Heart left ventricle (tissue), 16 donors: Measurements from ENCODE around the gene FAM3B. TPM values are rescaled to one million over a fixed set of nuclear protein-coding genes. Genes with fewer than 3 reads are reported as not detected.

Experiments
- ATAC-seq, 4 donors: fragments of 200-7000 bp; cut with Tn5 transposase; one replicate each; pipeline ENCODE4 v1.9.1; 2020 to 2022; ENCODE audit warnings: moderate library complexity in 4 of 4, mild to moderate bottlenecking in 3 of 4, moderate number of reproducible peaks in 1 of 4
- DNase-seq, 5 donors: peaks; one replicate each; pipeline ENCODE4 v3.0.0-alpha.2; 2020
- H3K27ac ChIP-seq, 12 donors: fragments of 200-600 bp; sonication (generic) in 4 of 12; one replicate each; pipeline versions ENCODE4 v1.5.0 to v1.8.0; 2016 to 2022; ENCODE audit warnings: mild to moderate bottlenecking in 2 of 12
- H3K27me3 ChIP-seq, 9 donors: fragments of 200-600 bp; sonication (generic) in 2 of 9; one replicate each; pipeline versions ENCODE4 v1.5.1 to v1.8.0; 2016 to 2022; ENCODE audit warnings: mild to moderate bottlenecking in 3 of 9
- H3K36me3 ChIP-seq, 9 donors: fragments of 200-600 bp; sonication (generic) in 2 of 9; one replicate each; pipeline versions ENCODE4 v1.5.0 to v1.8.0; 2018 to 2022; ENCODE audit warnings: mild to moderate bottlenecking in 2 of 9
- H3K4me1 ChIP-seq, 12 donors: fragments of 200-600 bp; sonication (generic) in 4 of 12; one replicate each; pipeline versions ENCODE4 v1.5.0 to v1.8.0; 2016 to 2022; ENCODE audit warnings: mild to moderate bottlenecking in 3 of 12
- H3K4me3 ChIP-seq, 12 donors: fragments of 200-600 bp; sonication (generic) in 4 of 12; one replicate each; pipeline versions ENCODE4 v1.5.0 to v1.8.0; 2017 to 2022; ENCODE audit warnings: mild to moderate bottlenecking in 9 of 12, moderate library complexity in 4 of 12
- H3K9me3 ChIP-seq, 12 donors: fragments of 200-600 bp; sonication (generic) in 4 of 12; one replicate each; pipeline versions ENCODE4 v1.5.0 to v1.8.0; 2016 to 2022; ENCODE audit warnings: mild to moderate bottlenecking in 1 of 12
- CTCF ChIP-seq, 12 donors: fragments of 200-600 bp; sonication (generic) in 4 of 12; IDR thresholded peaks; one replicate each; pipeline versions ENCODE4 v1.5.0 to v1.8.0; 2018 to 2022; ENCODE audit warnings: antibody characterized with exemption in 12 of 12, mild to moderate bottlenecking in 5 of 12
- POLR2A ChIP-seq, 2 donors: fragments of 450-650 bp; IDR thresholded peaks; one replicate each; pipeline ENCODE4 v1.6.1; 2017; ENCODE audit warnings: antibody characterized with exemption in 2 of 2, mild to moderate bottlenecking in 2 of 2, moderate library complexity in 2 of 2
- WGBS, 4 donors: extraction: QIAGEN DNeasy Blood & Tissue Kit in 2 of 4; methylation state at CpG; one replicate each; pipeline versions ENCODE4 v1.1.5 to v1.1.7; 2013 to 2018; 5-methylcytosine and 5-hydroxymethylcytosine counted together
- intact Hi-C, 10 donors: fragments of 100-400 bp; cut with DNase I; formaldehyde crosslinking; loops; one replicate each; pipeline versions ENCODE4 v1.11.1 to v1.14.2; 2022
- long read RNA-seq, 3 donors: library from polyadenylated mRNA; unstranded; transcript quantifications; one replicate each; pipeline ENCODE4 v2.0.0, GENCODE V29; 2020 to 2021
- polyA plus RNA-seq, 2 donors: library from polyadenylated mRNA; stranded (reverse); fragments of 200-250 nt; gene quantifications; one replicate each; pipeline ENCODE4 v1.2.3, GENCODE V29; 2013
- total RNA-seq, 9 donors: library from RNA; depleted of rRNA in 2 of 9; stranded (reverse); fragments of >200 nt in 2 of 9; fragmentation: NEBNext Ultra II Directional in 3 of 9; extraction: Animal tissue kit (Norgen Biotek cat#: 25700) in 3 of 9; gene quantifications; one replicate each; pipeline versions ENCODE4 v1.1.0 to v1.2.4, GENCODE V29; 2016 to 2023
- donor health status: ischemic (EF 13 %, LVEDD 7.1; RV severe dilation, severe dysfunction).
- donor health status: healthy with polysubstance abuse.
- donor health status: DM: no; HTN: yes; CAD: no.
- donor health status: DM: no; HTN: no; CAD: no.
- donor health status: ischemic (EF 25% LVEDD 6.9; RV normal size, moderate dysfunction).
- donor health status: ischemic (EF 25% LVEDD 5.7; RV mildly dilated, moderate dysfunction).
- donor health status: healthy.
- donor health status: DM: yes; HTN: yes; CAD: no.
- donor health status: ischemic (EF 35%, LVEDD 5.7; RV mildly dilated, moderate dysfunction).
- donor health status: nonischemic (EF 11% LVEDD 7.7; RV severe dilation, severe dysfunction).
- donor health status: DM: yes; HTN: yes; CAD: no.
- donor health status: PGD.
- donor health status: ischemic (EF 29% LVEDD 5.4; RV normal size, mild dysfunction).
- donor health status: nonischemic (EF 23%, LVEDD 6.1; RV moderate dilation, normal function).

Gene FAM3B
- total RNA-seq (under 1 TPM in 1 of 9 donors, not detected in 8; 0.54 TPM), polyA plus RNA-seq (under 1 TPM in 1 of 2 donors, not detected in 1; 0.10 TPM)
- long read RNA-seq, donor 1: 0 reads
- long read RNA-seq, donor 2: 0 reads
- long read RNA-seq, donor 3: 0 reads

DNA sequence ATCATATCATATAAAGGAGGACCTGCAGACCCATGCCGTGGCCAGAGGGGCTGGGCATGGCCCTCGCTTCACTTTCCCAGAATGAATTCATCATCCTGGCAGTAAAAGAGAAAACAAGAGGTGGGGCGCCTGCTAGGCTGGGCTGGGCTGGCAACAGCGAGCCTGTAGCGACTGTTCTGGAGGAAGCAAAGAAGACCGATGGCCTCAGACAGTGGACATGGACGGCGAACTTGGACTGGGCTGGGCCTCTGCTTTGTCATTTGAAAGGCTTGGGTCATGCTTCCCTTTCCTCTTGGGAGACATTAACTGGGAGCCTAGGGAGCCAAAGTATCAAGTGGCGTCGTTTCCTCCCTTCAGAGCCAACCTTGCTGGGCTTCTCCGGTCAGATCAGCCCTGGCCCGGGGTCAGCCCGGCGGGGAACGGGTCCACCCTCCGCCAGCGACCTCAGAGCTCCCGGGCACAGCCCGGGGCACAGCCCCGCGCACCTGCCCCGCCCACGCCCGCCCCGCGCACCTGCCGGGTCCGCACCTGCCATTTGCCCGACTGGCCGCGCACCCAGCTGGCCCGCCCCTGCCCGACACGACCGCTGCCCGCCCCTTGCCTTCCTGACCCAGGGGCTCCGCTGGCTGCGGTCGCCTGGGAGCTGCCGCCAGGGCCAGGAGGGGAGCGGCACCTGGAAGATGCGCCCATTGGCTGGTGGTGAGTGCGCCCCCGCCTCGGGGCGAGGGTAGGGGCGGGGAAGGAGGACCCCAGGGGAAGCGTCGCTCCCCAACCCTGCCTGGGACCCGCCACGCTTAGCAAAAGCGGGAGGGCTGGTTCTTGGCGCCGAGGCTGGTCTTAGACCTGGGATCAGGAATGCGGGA lies at the start of gene FAM3B:
Gene FAM3B, plus strand, starts transcription at position 602 of the 863 bp plus-strand sequence. Its CDS starts 79 bp downstream, at position 681.
- H3K4me3 ChIP-seq: peak within 1 kb of the TSS in 11 of 12 donors; percentile 3 to 50 (median 30)
- H3K27ac ChIP-seq: no peak within 1 kb of the TSS
- no peaks in the 10 kb centered on the region for H3K36me3 ChIP-seq
- H3K4me1 ChIP-seq: peaks cover 0 to 15% (median 5%) of the 10 kb centered on the region in 12 donors
- no peaks in the 10 kb centered on the region for H3K9me3 ChIP-seq
- WGBS, 4 donors: 9 to 15% (median 10%) methylated on average over 29 to 55 of the region's 55 CpGs
- peak in 1 of 4 donors; percentile 49 for ATAC-seq
- DNase-seq: no peak
- intact Hi-C loops: no loop called here
- no peak for TF ChIP-seq CTCF (IDR thresholded peaks at IDR 0.05)
- no peak for TF ChIP-seq POLR2A (IDR thresholded peaks at IDR 0.05)
- peaks cover 5 to 39% (median 30%) of the 10 kb centered on the region in 9 donors for H3K27me3 ChIP-seq

DNA sequence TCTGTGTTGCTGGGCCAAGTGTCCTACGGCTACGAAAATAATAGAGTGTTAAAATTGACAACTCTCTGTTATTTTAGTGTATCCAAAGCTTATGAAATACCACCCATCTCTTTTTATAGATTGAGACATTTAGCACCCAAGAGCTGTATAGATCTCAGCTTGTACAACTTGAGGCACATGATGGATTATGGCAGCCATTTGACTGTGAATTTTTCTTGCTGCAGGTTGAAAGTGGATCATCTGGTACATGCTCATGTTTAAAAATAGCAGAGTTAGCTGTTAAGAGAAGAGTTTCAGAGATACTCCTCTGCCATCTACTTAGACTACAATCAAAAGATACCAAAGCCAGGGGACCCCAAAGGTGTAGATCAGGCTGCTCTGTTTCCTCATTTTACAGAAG lies 49.3 kb upstream of the FAM3B start:
- H3K36me3 ChIP-seq: peaks cover 0 to 14% (median 3%) of the 10 kb centered on the region in 9 donors
- DNase-seq: no peak
- H3K27ac ChIP-seq: no peak overlapping the region
- TF ChIP-seq POLR2A (IDR thresholded peaks at IDR 0.05): no peak
- no peak for TF ChIP-seq CTCF (IDR thresholded peaks at IDR 0.05)
- peaks cover 0 to 31% (median 10%) of the 10 kb centered on the region in 12 donors for H3K9me3 ChIP-seq
- 43 to 76% (median 51%) methylated on average over 2 of the region's 2 CpGs for WGBS, 4 donors
- no peaks in the 10 kb centered on the region for H3K4me1 ChIP-seq
- no peaks in the 10 kb centered on the region for H3K27me3 ChIP-seq
- intact Hi-C loops: no loop called here
- peak in 1 of 4 donors; percentile 13 for ATAC-seq
- no peak overlapping the region for H3K4me3 ChIP-seq

- Histone ChIP-seq H3K4me1 (no peaks in the 10 kb centered on the region), H3K4me3 (no peak overlapping the region), H3K36me3 (peaks cover 0 to 15% (median 0%) of the 10 kb centered on the region in 9 donors), H3K27me3 (no peaks in the 10 kb centered on the region), H3K27ac (no peak overlapping the region), H3K9me3 (peaks cover 0 to 26% (median 11%) of the 10 kb centered on the region in 12 donors)
- whole genome bisulfite sequencing, 4 donors: 46 to 57% (median 47%) methylated on average over 1 of the region's 1 CpG
- no peak for TF ChIP-seq POLR2A (IDR thresholded peaks at IDR 0.05)
- no peak for TF ChIP-seq CTCF (IDR thresholded peaks at IDR 0.05)
- ATAC-seq (no peak), DNase-seq (no peak)
- intact Hi-C loops: no loop called here
Observed at GRCh38 chr21:41269535-41269934, 47.1 kb upstream of the FAM3B start.

- H3K4me3 ChIP-seq: no peak overlapping the region
- no peak for ATAC-seq
- peaks cover 0 to 13% (median 2%) of the 10 kb centered on the region in 12 donors for H3K9me3 ChIP-seq
- no peak for TF ChIP-seq POLR2A (IDR thresholded peaks at IDR 0.05)
- TF ChIP-seq CTCF (IDR thresholded peaks at IDR 0.05): no peak
- no peak for DNase-seq
- WGBS, 4 donors: 65 to 79% (median 77%) methylated on average over 12 of the region's 12 CpGs
- H3K27ac ChIP-seq: no peak overlapping the region
- intact Hi-C loops: no loop called here
- no peaks in the 10 kb centered on the region for H3K27me3 ChIP-seq
- H3K36me3 ChIP-seq: peaks cover 0 to 28% (median 12%) of the 10 kb centered on the region in 9 donors
- H3K4me1 ChIP-seq: peaks cover 0 to 4% (median 0%) of the 10 kb centered on the region in 12 donors
Observed at GRCh38 chr21:41277196-41277595, 39.4 kb upstream of the FAM3B start.
